Esophagus squamous epithelium (tissue), 4 donors: Measurements from ENCODE around the gene CARD14.

Experiments used
- POLR2A ChIP-seq, 4 donors: fragments of 450-650 bp; IDR thresholded peaks; one replicate each; pipeline ENCODE4 v1.6.1; 2017; ENCODE audit warnings: antibody characterized with exemption in 4 of 4, mild to moderate bottlenecking in 4 of 4, moderate library complexity in 3 of 4
- TF ChIP-seq, protein P1 (sequence below), 6 experiments: fragments of 450-650 bp in 4 of 6; fragments of 200-600 bp in 2 of 6; sonication (generic) in 2 of 6; IDR thresholded peaks; one replicate each; pipeline ENCODE4 v1.5.1; 2016 to 2019; ENCODE audit warnings: antibody characterized with exemption in 6 of 6, mild to moderate bottlenecking in 4 of 6, moderate library complexity in 4 of 6

DNA sequence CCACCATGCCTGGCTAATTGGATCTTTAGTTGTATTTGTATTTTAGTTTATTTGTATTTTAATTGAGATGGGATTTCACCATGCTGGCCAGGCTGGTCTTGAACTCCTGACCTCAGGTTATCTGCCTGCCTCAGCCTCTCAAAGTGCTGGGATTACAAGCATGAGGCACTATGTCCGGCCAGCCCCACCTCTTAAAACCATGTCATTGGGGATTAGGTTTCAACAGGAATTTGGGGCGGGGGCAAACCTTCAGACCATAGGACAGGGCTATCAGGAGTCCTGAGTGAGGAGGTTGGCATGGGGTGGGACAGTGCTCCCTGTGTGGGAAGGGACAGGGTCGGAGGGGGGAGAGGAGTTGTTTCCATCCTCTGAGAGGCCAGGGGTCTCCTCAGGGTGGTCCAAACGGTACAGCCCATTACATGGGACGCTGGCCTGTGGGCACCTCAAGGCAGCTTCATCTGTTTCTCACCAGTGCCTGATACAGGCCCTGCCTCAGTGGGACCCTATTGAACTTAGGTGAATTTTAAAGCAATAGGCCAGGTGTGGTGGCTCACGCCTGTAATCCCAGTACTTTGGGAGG, 46.8 kb upstream of the CARD14 start:
- TF ChIP-seq, protein P1, sequence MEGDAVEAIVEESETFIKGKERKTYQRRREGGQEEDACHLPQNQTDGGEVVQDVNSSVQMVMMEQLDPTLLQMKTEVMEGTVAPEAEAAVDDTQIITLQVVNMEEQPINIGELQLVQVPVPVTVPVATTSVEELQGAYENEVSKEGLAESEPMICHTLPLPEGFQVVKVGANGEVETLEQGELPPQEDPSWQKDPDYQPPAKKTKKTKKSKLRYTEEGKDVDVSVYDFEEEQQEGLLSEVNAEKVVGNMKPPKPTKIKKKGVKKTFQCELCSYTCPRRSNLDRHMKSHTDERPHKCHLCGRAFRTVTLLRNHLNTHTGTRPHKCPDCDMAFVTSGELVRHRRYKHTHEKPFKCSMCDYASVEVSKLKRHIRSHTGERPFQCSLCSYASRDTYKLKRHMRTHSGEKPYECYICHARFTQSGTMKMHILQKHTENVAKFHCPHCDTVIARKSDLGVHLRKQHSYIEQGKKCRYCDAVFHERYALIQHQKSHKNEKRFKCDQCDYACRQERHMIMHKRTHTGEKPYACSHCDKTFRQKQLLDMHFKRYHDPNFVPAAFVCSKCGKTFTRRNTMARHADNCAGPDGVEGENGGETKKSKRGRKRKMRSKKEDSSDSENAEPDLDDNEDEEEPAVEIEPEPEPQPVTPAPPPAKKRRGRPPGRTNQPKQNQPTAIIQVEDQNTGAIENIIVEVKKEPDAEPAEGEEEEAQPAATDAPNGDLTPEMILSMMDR (IDR thresholded peaks at IDR 0.05), result no peak
- no peak for TF ChIP-seq POLR2A (IDR thresholded peaks at IDR 0.05)
